HCT116 (cell line): ENCODE data around the gene CHKA. TPM values are rescaled to one million over a fixed set of nuclear protein-coding genes. Genes with fewer than 3 reads are reported as not detected.

Source experiments
- ATAC-seq: fragments of 200-7000 bp; cut with Tn5 transposase; 2 replicates; pipeline ENCODE4 v1.9.1; 2020; ENCODE audit warnings: mild to moderate bottlenecking, moderate library complexity
- BruUV-seq: library from RNA; stranded (reverse); fragments of 400-500 nt; replicated peaks from 2 replicates; lab custom pipeline; 2021; lab: Mats Ljungman, UMichigan
- CTCF ChIA-PET: fragments of 300-600 bp; sonication (Branson Sonifier 250); formaldehyde crosslinking; loops from one replicate; lab custom pipeline; 2021; ENCODE audit warnings: antibody characterized with exemption; lab: Charles Lee
- POLR2A ChIA-PET: fragments of 300-600, 350-600 bp; sonication (Branson Sonifier 250); formaldehyde crosslinking; loops from one replicate; lab custom pipeline; 2021; ENCODE audit warnings: antibody characterized with exemption; lab: Charles Lee
- RAD21 ChIA-PET, 2 experiments: fragments of 300-600 bp; sonication (Branson Sonifier 250); formaldehyde crosslinking; loops; one replicate each; lab custom pipeline; 2023; ENCODE audit warnings: low total read pairs in 2 of 2; ENCODE audit not compliant: uncharacterized antibody in 2 of 2, unreplicated experiment in 2 of 2, low non-redundant PET in 1 of 2; lab: Charles Lee
- DNase-seq: peaks from one replicate; pipeline ENCODE4 v3.0.0-alpha.2; 2010; ENCODE audit warnings: low read depth, low spot score
- H2AFZ ChIP-seq: fragments of 200-600 bp; shearing (Covaris generic), sonication (generic); 2 replicates; pipeline ENCODE4 v1.6.1; 2017; ENCODE audit warnings: low read depth, mixed run types, mixed read lengths, antibody characterized with exemption, low read length; ENCODE audit not compliant: poor library complexity, severe bottlenecking
- H3K27ac ChIP-seq: 2 replicates; pipeline ENCODE4 v1.5.1; 2012; ENCODE audit warnings: low read depth, low read length
- H3K27me3 ChIP-seq: fragments of 200-600 bp; sonication (generic); 2 replicates; pipeline ENCODE4 v1.6.1; 2016; ENCODE audit warnings: mixed run types, low read length, mixed read lengths; ENCODE audit not compliant: insufficient read depth
- H3K36me3 ChIP-seq, 2 experiments: fragments of 200-500 bp in 1 of 2; fragments of 200-600 bp in 1 of 2; sonication (Bioruptor generic) in 1 of 2; sonication (generic) in 1 of 2; 2 replicates each; pipeline versions ENCODE4 v1.5.1 to v1.6.1; 2014 to 2016; ENCODE audit warnings: low read length in 2 of 2, inconsistent platforms in 1 of 2, mixed read lengths in 1 of 2, mixed run types in 1 of 2; ENCODE audit not compliant: insufficient read depth in 2 of 2, control insufficient read depth in 1 of 2
- H3K4me1 ChIP-seq, 2 experiments: fragments of 200-600 bp in 1 of 2; sonication (generic) in 1 of 2; 2 replicates each; pipeline versions ENCODE4 v1.5.1 to v1.6.1; 2012 to 2017; ENCODE audit warnings: low read length in 2 of 2, inconsistent platforms in 1 of 2, mild to moderate bottlenecking in 1 of 2, mixed read lengths in 1 of 2, mixed run types in 1 of 2, moderate library complexity in 1 of 2; ENCODE audit not compliant: insufficient read depth in 2 of 2, control insufficient read depth in 1 of 2
- H3K4me2 ChIP-seq: fragments of 200-600 bp; sonication (generic); 2 replicates; pipeline ENCODE4 v1.6.1; 2017; ENCODE audit warnings: mixed run types, low read length, mixed read lengths
- H3K4me3 ChIP-seq, 2 experiments: fragments of 200-600 bp in 1 of 2; sonication (generic) in 1 of 2; replicated peaks in 1 of 2; 2 replicates each; pipeline ENCODE4 v1.5.1; 2011 to 2016; ENCODE audit warnings: low read length in 2 of 2, control low read depth in 1 of 2, low read depth in 1 of 2, mild to moderate bottlenecking in 1 of 2, mixed read lengths in 1 of 2, mixed run types in 1 of 2
- H3K79me2 ChIP-seq: fragments of 200-600 bp; sonication (generic); 2 replicates; pipeline ENCODE4 v1.6.1; 2017; ENCODE audit warnings: mild to moderate bottlenecking, mixed run types, low read length, moderate library complexity, mixed read lengths; ENCODE audit not compliant: insufficient read depth
- H3K9ac ChIP-seq: fragments of 200-600 bp; sonication (generic); 2 replicates; pipeline ENCODE4 v1.6.1; 2016; ENCODE audit warnings: low read length, mixed read lengths
- H3K9me2 ChIP-seq: fragments of 200-600 bp; sonication (generic), shearing (Covaris generic); 2 replicates; pipeline ENCODE4 v1.6.1; 2017; ENCODE audit warnings: mixed run types, mild to moderate bottlenecking, moderate library complexity; ENCODE audit not compliant: insufficient read depth
- H3K9me3 ChIP-seq, 2 experiments: fragments of 200-500 bp in 1 of 2; fragments of 200-600 bp in 1 of 2; sonication (Bioruptor generic) in 1 of 2; sonication (generic) in 1 of 2; 2 replicates each; pipeline ENCODE4 v1.6.1; 2014 to 2017; ENCODE audit warnings: low read length in 2 of 2, mixed read lengths in 2 of 2, inconsistent platforms in 1 of 2, low read depth in 1 of 2, mild to moderate bottlenecking in 1 of 2, mixed run types in 1 of 2, moderate library complexity in 1 of 2; ENCODE audit not compliant: control insufficient read depth in 1 of 2, insufficient read depth in 1 of 2
- H4K20me1 ChIP-seq: fragments of 200-600 bp; sonication (generic), shearing (Covaris generic); 2 replicates; pipeline ENCODE4 v1.6.1; 2017; ENCODE audit warnings: mixed run types, mild to moderate bottlenecking, moderate library complexity; ENCODE audit not compliant: insufficient read depth
- CBX3 ChIP-seq: IDR thresholded peaks from 2 replicates; pipeline ENCODE4 v1.6.1; 2012; ENCODE audit warnings: low read depth
- EZH2 ChIP-seq: fragments of 200-600 bp; sonication (generic); IDR thresholded peaks from 2 replicates; pipeline ENCODE4 v1.6.1; 2017; ENCODE audit warnings: antibody characterized with exemption, mixed run types
- JUND ChIP-seq: IDR thresholded peaks from 2 replicates; pipeline ENCODE4 v1.6.1; 2012
- REST ChIP-seq: IDR thresholded peaks from 2 replicates; pipeline ENCODE4 v1.6.1; 2012; ENCODE audit warnings: low read depth
- YY1 ChIP-seq: IDR thresholded peaks from 2 replicates; pipeline ENCODE4 v1.6.1; 2011; ENCODE audit warnings: low read length, low read depth, moderate library complexity, mild to moderate bottlenecking; ENCODE audit not compliant: insufficient replicate concordance; ENCODE audit errors: extremely low read depth
- ZNF274 ChIP-seq: fragments of 200-500 bp; sonication (Bioruptor generic); IDR thresholded peaks from 2 replicates; pipeline ENCODE4 v1.6.1; 2014; ENCODE audit warnings: mild to moderate bottlenecking, low read depth, low read length, inconsistent platforms
- intact Hi-C: fragments of 100-400 bp; cut with micrococcal nuclease; formaldehyde crosslinking; loops from 2 replicates; pipeline ENCODE4 v1.10.0; 2022
- total RNA-seq: library from RNA; stranded (reverse); gene quantifications from one replicate; pipeline ENCODE4 v1.2.1, GENCODE V29; 2021; ENCODE audit not compliant: unreplicated experiment

CHKA gene
- total RNA-seq, 1 experiment from 2014 or later: 33.1 TPM

DNA sequence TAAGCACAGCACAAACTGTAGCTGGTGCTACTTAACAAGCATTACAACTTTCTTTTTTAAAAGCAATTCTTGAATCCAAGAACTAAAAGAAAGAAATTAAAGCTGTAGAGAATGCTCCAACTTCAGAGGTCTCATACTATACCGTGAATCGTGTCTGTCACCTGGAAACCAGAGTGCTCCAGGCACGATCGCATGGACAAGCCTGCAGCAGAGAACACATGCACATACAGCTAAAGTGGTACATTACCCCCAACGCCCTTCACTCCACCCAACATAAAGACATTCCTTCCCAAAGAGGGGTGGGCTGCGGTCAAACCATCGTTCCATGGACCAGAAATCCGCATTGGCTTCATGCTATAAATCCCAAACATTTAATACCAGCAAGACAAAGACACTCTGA lies 31.5 kb downstream of the CHKA start:
- TF ChIP-seq YY1 (no peak), EZH2 (no peak), CBX3 (no peak), ZNF274 (no peak)
- ATAC-seq (no peak), DNase-seq (no peak)
- Histone ChIP-seq H3K9me3 (no peaks in the 10 kb centered on the region), H3K9me2 (no peaks in the 10 kb centered on the region), H3K4me2 (no peak overlapping the region), H3K4me3 (no peak overlapping the region), H3K9ac (no peak overlapping the region), H3K27me3 (no peaks in the 10 kb centered on the region), H3K4me1 (no peaks in the 10 kb centered on the region), H3K27ac (no peak overlapping the region), H3K79me2 (peaks cover 17% of the 10 kb centered on the region; the same call in 1 of the 2 replicates), H2AFZ (no peak overlapping the region), H3K36me3 (no peaks in the 10 kb centered on the region), H4K20me1 (peaks cover 10% of the 10 kb centered on the region; the same call in 1 of the 2 replicates)
- CTCF ChIA-PET: no interaction called here
- no TSS peak for BruUV-seq
- intact Hi-C loops: loop anchor here (5.0 kb wide), 1 partner anchor 83 kb away; no protein-coding TSS in a partner anchor
- POLR2A ChIA-PET: no interaction called here
- RAD21 ChIA-PET: interaction anchor here in 1 of 2 experiments (0.6 kb wide), 1 partner anchor 94 kb away, joined by 3 read pairs; no protein-coding TSS in a partner anchor

DNA sequence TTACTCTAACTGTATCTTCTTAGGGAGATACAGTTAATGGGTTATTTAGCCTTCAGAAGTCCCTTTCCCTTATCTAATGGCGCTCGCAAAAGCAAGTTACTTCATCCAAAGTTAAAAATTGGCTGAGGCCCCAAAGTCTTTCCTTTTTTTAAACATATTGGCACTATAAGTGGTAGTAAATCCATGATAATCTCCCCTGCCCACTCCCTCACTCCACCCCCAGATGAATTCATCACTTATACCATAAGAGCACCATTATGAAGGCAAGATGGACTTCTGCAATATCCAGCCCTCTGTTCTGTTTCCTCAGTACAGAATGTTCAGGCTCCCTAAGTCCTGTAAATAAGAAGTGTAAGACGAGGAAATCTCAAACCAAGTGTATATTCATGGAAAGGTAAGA lies 37.7 kb downstream of the CHKA start:
- peaks cover 22% of the 10 kb centered on the region; the same call in 1 of the 2 replicates for H3K79me2 ChIP-seq
- H3K4me3 ChIP-seq: no peak overlapping the region
- RAD21 ChIA-PET: no interaction called here
- ATAC-seq: no peak
- CTCF ChIA-PET: no interaction called here
- H3K27ac ChIP-seq: no peak overlapping the region
- POLR2A ChIA-PET: no interaction called here
- no peak overlapping the region for H3K4me2 ChIP-seq
- H3K9me2 ChIP-seq: no peaks in the 10 kb centered on the region
- H3K4me1 ChIP-seq: no peaks in the 10 kb centered on the region; a peak in 1 of 4 replicates
- no peak overlapping the region for H2AFZ ChIP-seq
- no TSS peak for BruUV-seq
- H3K9ac ChIP-seq: no peak overlapping the region
- H4K20me1 ChIP-seq: peaks cover 4% of the 10 kb centered on the region; the same call in 1 of the 2 replicates
- peaks cover 0 to 6% of the 10 kb centered on the region in 2 experiments; a peak in 1 of 4 replicates for H3K36me3 ChIP-seq
- intact Hi-C loops: no loop called here
- no peaks in the 10 kb centered on the region for H3K27me3 ChIP-seq
- TF ChIP-seq REST (no peak), JUND (no peak)
- no peaks in the 10 kb centered on the region for H3K9me3 ChIP-seq
- no peak for DNase-seq
